HepG2 (cell line): ENCODE data around the gene CTDNEP1. TPM values are rescaled to one million over a fixed set of nuclear protein-coding genes. Genes with fewer than 3 reads are reported as not detected.

Experiments used
- ARID2 ChIP-seq: sonication (generic); formaldehyde crosslinking; IDR thresholded peaks from 2 replicates; pipeline ENCODE4 v1.8.1; 2022; ENCODE audit warnings: mild to moderate bottlenecking, missing genetic modification reagents, borderline replicate concordance
- ATM ChIP-seq: fragments of 450-650 bp; IDR thresholded peaks from 2 replicates; pipeline ENCODE4 v1.7.1; 2017; ENCODE audit warnings: mild to moderate bottlenecking, borderline replicate concordance
- BRF2 ChIP-seq: sonication (generic); formaldehyde crosslinking; IDR thresholded peaks from 2 replicates; pipeline ENCODE4 v1.8.1; 2022; ENCODE audit warnings: mild to moderate bottlenecking, missing genetic modification reagents
- CREB1 ChIP-seq, 2 experiments: fragments of 450-650 bp in 1 of 2; IDR thresholded peaks; 2 replicates each; pipeline ENCODE4 v1.6.1; 2016 to 2017; ENCODE audit warnings: control low read depth in 1 of 2, mild to moderate bottlenecking in 1 of 2, missing compliant biosample characterization in 1 of 2, missing genetic modification characterization in 1 of 2
- ELF1 ChIP-seq: sonication (generic); formaldehyde crosslinking; IDR thresholded peaks from 2 replicates; pipeline ENCODE4 v1.4.0; 2020; ENCODE audit warnings: missing genetic modification reagents
- ELF3 ChIP-seq: IDR thresholded peaks from 2 replicates; pipeline ENCODE4 v1.6.1; 2016; ENCODE audit warnings: missing genetic modification reagents, missing compliant biosample characterization
- HNF1B ChIP-seq: sonication (generic); formaldehyde crosslinking; IDR thresholded peaks from 2 replicates; pipeline ENCODE4 v1.5.1; 2020; ENCODE audit warnings: mild to moderate bottlenecking, moderate library complexity, missing genetic modification reagents
- HOXA3 ChIP-seq: sonication (generic); formaldehyde crosslinking; IDR thresholded peaks from 2 replicates; pipeline ENCODE4 v1.5.0; 2020; ENCODE audit warnings: missing genetic modification reagents
- MZF1 ChIP-seq: sonication (generic); formaldehyde crosslinking; IDR thresholded peaks from 2 replicates; pipeline ENCODE4 v1.8.1; 2023; ENCODE audit warnings: mild to moderate bottlenecking, missing genetic modification reagents, borderline replicate concordance
- NAIF1 ChIP-seq: sonication (generic); formaldehyde crosslinking; IDR thresholded peaks from 2 replicates; pipeline ENCODE4 v1.5.0; 2020; ENCODE audit warnings: mild to moderate bottlenecking, missing genetic modification reagents, borderline replicate concordance
- NR1H2 ChIP-seq: sonication (generic); formaldehyde crosslinking; IDR thresholded peaks from 2 replicates; pipeline ENCODE4 v1.8.1; 2022; ENCODE audit warnings: low read depth, missing genetic modification reagents, borderline replicate concordance
- PHF8 ChIP-seq: sonication (generic); formaldehyde crosslinking; IDR thresholded peaks from 2 replicates; pipeline ENCODE4 v1.5.0; 2020; ENCODE audit warnings: missing genetic modification reagents
- POGZ ChIP-seq: sonication (generic); formaldehyde crosslinking; IDR thresholded peaks from 2 replicates; pipeline ENCODE4 v1.4.0; 2020; ENCODE audit warnings: mild to moderate bottlenecking, missing genetic modification reagents
- SIN3A ChIP-seq: IDR thresholded peaks from 2 replicates; pipeline ENCODE4 v1.6.1; 2011; ENCODE audit warnings: low read depth, mild to moderate bottlenecking, control low read depth, low read length, borderline replicate concordance
- SP4 ChIP-seq: sonication (generic); formaldehyde crosslinking; IDR thresholded peaks from 2 replicates; pipeline ENCODE4 v1.8.1; 2023; ENCODE audit warnings: mild to moderate bottlenecking, missing genetic modification reagents
- SP5 ChIP-seq: IDR thresholded peaks from 2 replicates; pipeline ENCODE4 v1.6.1; 2016; ENCODE audit warnings: low read depth, borderline replicate concordance
- STAG1 ChIP-seq: sonication (generic); formaldehyde crosslinking; IDR thresholded peaks from 2 replicates; pipeline ENCODE4 v1.4.0; 2020; ENCODE audit warnings: missing genetic modification reagents
- USF2 ChIP-seq, 2 experiments: sonication (generic) in 1 of 2; formaldehyde crosslinking in 1 of 2; IDR thresholded peaks; 2 replicates each; pipeline versions ENCODE4 v1.5.1 to v1.6.1; 2011 to 2020; ENCODE audit warnings: borderline replicate concordance in 1 of 2, low read depth in 1 of 2, low read length in 1 of 2, mild to moderate bottlenecking in 1 of 2, missing genetic modification reagents in 1 of 2, moderate library complexity in 1 of 2
- ZFY ChIP-seq: sonication (generic); formaldehyde crosslinking; IDR thresholded peaks from 2 replicates; pipeline ENCODE4 v1.4.0; 2020; ENCODE audit warnings: missing genetic modification reagents
- ZNF136 ChIP-seq: sonication (generic); formaldehyde crosslinking; IDR thresholded peaks from 2 replicates; pipeline ENCODE4 v1.8.1; 2022; ENCODE audit warnings: low read depth, mild to moderate bottlenecking, moderate library complexity, missing genetic modification reagents
- ZNF138 ChIP-seq: sonication (generic); formaldehyde crosslinking; IDR thresholded peaks from 2 replicates; pipeline ENCODE4 v1.5.0; 2020; ENCODE audit warnings: mild to moderate bottlenecking, low read depth, missing genetic modification reagents
- ZNF670 ChIP-seq: sonication (generic); formaldehyde crosslinking; IDR thresholded peaks from 2 replicates; pipeline ENCODE4 v1.8.0; 2022; ENCODE audit warnings: mild to moderate bottlenecking, missing genetic modification reagents, borderline replicate concordance
- ZNF740 ChIP-seq: sonication (generic); formaldehyde crosslinking; IDR thresholded peaks from 2 replicates; pipeline ENCODE4 v1.4.0; 2020; ENCODE audit warnings: missing genetic modification reagents
- ZNF777 ChIP-seq: sonication (generic); formaldehyde crosslinking; IDR thresholded peaks from 2 replicates; pipeline ENCODE4 v1.4.0; 2020; ENCODE audit warnings: missing genetic modification reagents
- polyA plus RNA-seq, 8 experiments: library from polyadenylated mRNA; depleted of rRNA in 3 of 8; stranded (reverse) in 7 of 8; unstranded in 1 of 8; fragments of >200 nt; fragmentation: Illumina TruSeq in 4 of 8; extraction: Trizol in 4 of 8; gene quantifications; 2 replicates each; pipeline versions ENCODE4 v1.2.1 to v1.2.3, GENCODE V29; 2011 to 2016; ENCODE audit warnings: low read depth in 4 of 8, missing spikeins in 1 of 8, mixed read lengths in 1 of 8; ENCODE audit not compliant: insufficient read depth in 1 of 8
- total RNA-seq, 5 experiments: library from RNA; depleted of rRNA; stranded (reverse); fragments of >200 nt; fragmentation: Illumina TruSeq; extraction: Trizol; gene quantifications; 2 replicates each; pipeline ENCODE4 v1.2.3, GENCODE V29; 2016; ENCODE audit warnings: low read depth in 1 of 5

The CTDNEP1 gene
- total and polyA plus RNA-seq, 2 of the 13 experiments (the other 11 are each of a cell fraction or from before 2014, with no cell fraction given) = 19.8 to 118 TPM

- no peak for TF ChIP-seq CREB1 (IDR thresholded peaks at IDR 0.05)
- TF ChIP-seq CREB1 (CRISPR knock-in tag; IDR thresholded peaks at IDR 0.05) = peak; percentile 39; the same call in 1 of the 2 replicates
- TF ChIP-seq ZNF777 = no peak; the same call in 1 of the 2 replicates
- 0 out of 2 replicates have a peak, but pooled peaks have one; percentile 8 for TF ChIP-seq ZNF670 (CRISPR knock-in tag)
- peak; percentile 61; the same call in 1 of the 2 replicates for TF ChIP-seq HNF1B (CRISPR knock-in tag)
- TF ChIP-seq ZNF740 (CRISPR knock-in tag) = peak; percentile 98
- peak; percentile 56; the same call in 1 of the 2 replicates for TF ChIP-seq ZFY (CRISPR knock-in tag)
- 0 out of 2 replicates have a peak, but pooled peaks have one; percentile 15 for TF ChIP-seq BRF2
- TF ChIP-seq POGZ (CRISPR knock-in tag) = no peak
- TF ChIP-seq PHF8 (CRISPR knock-in tag) = peak; percentile 77
- 0 out of 2 replicates have a peak, but pooled peaks have one; percentile 45 for TF ChIP-seq HOXA3 (CRISPR knock-in tag)
- no peak for TF ChIP-seq ZNF138 (CRISPR knock-in tag)
- no peak for TF ChIP-seq STAG1 (CRISPR knock-in tag)
- TF ChIP-seq USF2 (IDR thresholded peaks at IDR 0.05; ENCODE audit: low read depth, low read length) = no peak
- TF ChIP-seq USF2 (CRISPR knock-in tag; IDR thresholded peaks at IDR 0.05; ENCODE audit: borderline replicate concordance) = no peak
- 0 out of 2 replicates have a peak, but pooled peaks have one; percentile 64 for TF ChIP-seq NR1H2
- no peak for TF ChIP-seq ATM
- TF ChIP-seq SP4 = peak; percentile 36; the same call in 1 of the 2 replicates
- TF ChIP-seq ARID2 (CRISPR knock-in tag) = no peak
- no peak for TF ChIP-seq SIN3A
- no peak for TF ChIP-seq ZNF136 (CRISPR knock-in tag)
- peak; percentile 65; the same call in 1 of the 2 replicates for TF ChIP-seq SP5
- TF ChIP-seq NAIF1 = peak; percentile 100
- peak; percentile 91 for TF ChIP-seq ELF3 (CRISPR knock-in tag)
- no peak for TF ChIP-seq MZF1 (CRISPR knock-in tag)
- peak; percentile 72 for TF ChIP-seq ELF1 (CRISPR knock-in tag)
Measured at GRCh38 chr17:7241783-7242716, 9.5 kb downstream of the CTDNEP1 start, which contains the start of gene GABARAP (continued).
